Endothelial cell of umbilical vein (primary cell): ENCODE data around the gene AP5S1. TPM values are rescaled to one million over a fixed set of nuclear protein-coding genes. Genes with fewer than 3 reads are reported as not detected.

Experiments used
- Bru-seq: library from RNA; stranded (reverse); fragments of 400-500 nt; gene quantifications from one replicate; lab custom pipeline; 2021; lab: Mats Ljungman, UMichigan
- BruChase-seq, 2 experiments: library from RNA; stranded (reverse); fragments of 400-500 nt; gene quantifications; one replicate each; lab custom pipeline; 2021; lab: Mats Ljungman, UMichigan
- BruUV-seq: library from RNA; stranded (reverse); fragments of 400-500 nt; replicated peaks from 2 replicates; lab custom pipeline; 2021; lab: Mats Ljungman, UMichigan
- CTCF ChIA-PET: fragments of 300-600, 350-600 bp; sonication (Branson Sonifier 250); formaldehyde crosslinking; loops from one replicate; lab custom pipeline; 2021; ENCODE audit warnings: antibody characterized with exemption, inconsistent platforms; lab: Charles Lee
- POLR2A ChIA-PET: fragments of 300-600, 350-600 bp; sonication (Branson Sonifier 250); formaldehyde crosslinking; loops from one replicate; lab custom pipeline; 2021; ENCODE audit warnings: antibody characterized with exemption, inconsistent platforms; lab: Charles Lee
- DNase-seq: peaks from one replicate; pipeline ENCODE4 v3.0.0-alpha.2; 2011; ENCODE audit warnings: low read depth, low spot score
- FAIRE-seq: peaks from 2 replicates; lab custom pipeline; 2011; peaks lifted over from hg19 to GRCh38; lab: Jason Lieb, UNC
- H2AFZ ChIP-seq: 2 replicates; pipeline ENCODE4 v1.6.0; 2012; ENCODE audit warnings: low read depth, low read length, control low read depth, inconsistent platforms
- H3K27ac ChIP-seq: 2 replicates; pipeline ENCODE4 v1.5.1; 2011; ENCODE audit warnings: low read depth, mild to moderate bottlenecking, control low read depth, low read length, moderate library complexity; ENCODE audit not compliant: insufficient read depth
- H3K27me3 ChIP-seq, 2 experiments: 2 replicates each; pipeline versions ENCODE4 v1.6.0 to v1.6.1; 2011; ENCODE audit warnings: low read length in 2 of 2, mixed read lengths in 1 of 2; ENCODE audit not compliant: control insufficient read depth in 2 of 2, insufficient read depth in 2 of 2
- H3K36me3 ChIP-seq, 2 experiments: 2 replicates in 1 of 2; 3 replicates in 1 of 2; pipeline ENCODE4 v1.5.1; 2011; ENCODE audit warnings: low read length in 2 of 2, mild to moderate bottlenecking in 1 of 2, moderate library complexity in 1 of 2; ENCODE audit not compliant: control insufficient read depth in 2 of 2, insufficient read depth in 2 of 2; ENCODE audit errors: extremely low read depth in 1 of 2
- H3K4me1 ChIP-seq: 3 replicates; pipeline ENCODE4 v1.5.1; 2011; ENCODE audit warnings: mild to moderate bottlenecking, low read length; ENCODE audit not compliant: control insufficient read depth, insufficient read depth; ENCODE audit errors: extremely low read depth
- H3K4me2 ChIP-seq: 2 replicates; pipeline ENCODE4 v1.6.1; 2011; ENCODE audit warnings: low read length, control low read depth, mixed read lengths; ENCODE audit not compliant: insufficient read depth
- H3K4me3 ChIP-seq, 3 experiments: fragments of 200-600 bp in 1 of 3; sonication (generic), shearing (Covaris generic) in 1 of 3; replicated peaks in 1 of 3; 2 replicates each; pipeline ENCODE4 v1.5.1; 2011 to 2016; ENCODE audit warnings: control low read depth in 3 of 3, low read length in 3 of 3, mild to moderate bottlenecking in 2 of 3, inconsistent platforms in 1 of 3, low read depth in 1 of 3, moderate library complexity in 1 of 3; ENCODE audit not compliant: insufficient read depth in 1 of 3
- H3K79me2 ChIP-seq: 2 replicates; pipeline ENCODE4 v1.6.0; 2012; ENCODE audit warnings: low read length, inconsistent platforms; ENCODE audit not compliant: control insufficient read depth, insufficient read depth
- H3K9ac ChIP-seq: replicated peaks from 2 replicates; pipeline ENCODE3; 2011; ENCODE audit warnings: low read length, control low read depth; ENCODE audit not compliant: insufficient read depth; ENCODE audit errors: extremely low read depth
- H3K9me1 ChIP-seq: replicated peaks from 3 replicates; pipeline ENCODE4 v1.6.0; 2011; ENCODE audit warnings: mild to moderate bottlenecking, low read length; ENCODE audit not compliant: control insufficient read depth, insufficient read depth; ENCODE audit errors: extremely low read depth
- H3K9me3 ChIP-seq: replicated peaks from 2 replicates; pipeline ENCODE4 v1.5.1; 2012; ENCODE audit warnings: low read length, inconsistent platforms; ENCODE audit not compliant: control insufficient read depth, insufficient read depth
- H4K20me1 ChIP-seq: replicated peaks from 2 replicates; pipeline ENCODE3; 2011; ENCODE audit warnings: mild to moderate bottlenecking, low read length; ENCODE audit not compliant: control insufficient read depth, insufficient read depth; ENCODE audit errors: extremely low read depth
- CTCF ChIP-seq, 2 donors: IDR thresholded peaks; 1 replicate in 1 of 2; 2 replicates in 1 of 2; pipeline ENCODE4 v1.5.1; 2011; ENCODE audit warnings: low read length in 2 of 2, mild to moderate bottlenecking in 2 of 2, moderate library complexity in 2 of 2, control low read depth in 1 of 2, inconsistent platforms in 1 of 2, low read depth in 1 of 2; ENCODE audit not compliant: insufficient read depth in 1 of 2; ENCODE audit errors: extremely low read depth in 1 of 2
- FOS ChIP-seq: IDR thresholded peaks from 2 replicates; pipeline ENCODE4 v1.6.1; 2011; ENCODE audit warnings: mild to moderate bottlenecking, low read length, moderate library complexity, borderline replicate concordance; ENCODE audit not compliant: insufficient read depth
- GATA2 ChIP-seq: IDR thresholded peaks from 2 replicates; pipeline ENCODE4 v1.7.0; 2011; ENCODE audit warnings: low read depth, mild to moderate bottlenecking, moderate library complexity, mixed read lengths, low read length; ENCODE audit not compliant: insufficient read length, insufficient read depth
- JUN ChIP-seq: IDR thresholded peaks from 2 replicates; pipeline ENCODE4 v1.6.1; 2011; ENCODE audit warnings: borderline replicate concordance, low read depth; ENCODE audit not compliant: insufficient read length, insufficient read depth
- MAX ChIP-seq: IDR thresholded peaks from 2 replicates; pipeline ENCODE4 v1.6.1; 2011; ENCODE audit not compliant: insufficient read depth, insufficient read length
- POLR2A ChIP-seq: IDR thresholded peaks from 2 replicates; pipeline ENCODE4 v1.6.1; 2012; ENCODE audit warnings: low read depth, mild to moderate bottlenecking, control low read depth, low read length
- POLR2AphosphoS5 ChIP-seq: IDR thresholded peaks from 2 replicates; pipeline ENCODE4 v1.6.1; 2012; ENCODE audit warnings: low read depth, mild to moderate bottlenecking, control low read depth, low read length, moderate library complexity; ENCODE audit not compliant: insufficient read depth
- dilution Hi-C: fragments of 300-500 bp; cut with MboI; formaldehyde crosslinking; loops from one replicate; pipeline ENCODE4 v1.15.0; 2019; ENCODE audit warnings: low sequenced_read_pairs; ENCODE audit not compliant: extremely low pct_ligation_motif_present
- intact Hi-C: fragments of 100-400 bp; cut with micrococcal nuclease; formaldehyde crosslinking; loops from one replicate; pipeline ENCODE4 v1.10.0; 2022
- long read RNA-seq: library from polyadenylated mRNA; stranded (forward); transcript quantifications from one replicate; pipeline ENCODE4 v2.0.0, GENCODE V29; 2021
- polyA minus RNA-seq, 3 experiments: library from RNA; depleted of rRNA, polyadenylated mRNA; stranded (reverse); fragments of >200 nt; gene quantifications; 1 replicate in 1 of 3; 2 replicates in 2 of 3; pipeline ENCODE4 v1.2.3, GENCODE V29; 2011
- polyA plus RNA-seq, 4 experiments: library from polyadenylated mRNA; depleted of rRNA in 3 of 4; stranded (reverse) in 3 of 4; unstranded in 1 of 4; fragments of >200 nt; gene quantifications; 2 replicates each; pipeline versions ENCODE4 v1.2.1 to v1.2.3, GENCODE V29; 2011 to 2012; ENCODE audit warnings: missing spikeins in 1 of 4
- total RNA-seq: library from RNA; stranded (reverse); gene quantifications from 2 replicates; pipeline ENCODE4 v1.2.3, GENCODE V29; 2021

AP5S1 gene
- total RNA-seq (19.2 and 22.0 TPM in 2 replicates), polyA plus RNA-seq (15.7 and 20.1 TPM in 2 replicates), polyA minus RNA-seq (16.6 and 23.7 TPM in 2 replicates), Bru-seq, nascent RNA (percentile 65 among the genes with signal in this experiment), BruChase-seq, experiment 1, labeled RNA remaining after a 6-hour chase (percentile 79 among the genes with signal in this experiment), BruChase-seq, experiment 2, labeled RNA remaining after a 2-hour chase (percentile 77 among the genes with signal in this experiment)
- polyA plus RNA-seq (2011; cell fraction: cytosol; rRNA removed), result 8.7 and 12.2 TPM in 2 replicates
- 9.3 and 10.6 TPM in 2 replicates for polyA plus RNA-seq (2011; cell fraction: nucleus; rRNA removed)
- polyA plus RNA-seq (2012), result 12.3 and 15.2 TPM in 2 replicates
- polyA minus RNA-seq (2011; cell fraction: cytosol; rRNA and poly(A)+ RNA removed), result 11.7 TPM
- polyA minus RNA-seq (2011; cell fraction: nucleus; rRNA and poly(A)+ RNA removed), result 10.9 and 13.1 TPM in 2 replicates
- long read RNA-seq, full-length matches to known transcripts, result 15 of 37 reads
- long read RNA-seq, partial matches to known transcripts, result 21 of 37 reads
- long read RNA-seq, other reads (novel, unspliced or antisense), result 1 of 37 reads

GRCh38 chr20:3820048-3820900 lies at the start of gene AP5S1:
Gene AP5S1 (plus strand): TSS chr20:3820547. CDS start chr20:3822118, 1,571 bp downstream.
- peak within 1 kb of the TSS; percentile 43 for H2AFZ ChIP-seq
- H3K4me1 ChIP-seq, result peaks cover 7% of the 10 kb centered on the region
- peaks cover 2 to 14% of the 10 kb centered on the region in 2 experiments for H3K36me3 ChIP-seq
- dilution Hi-C loops, result no loop called here
- no peaks in the 10 kb centered on the region for H4K20me1 ChIP-seq
- peak; percentile 96 for FAIRE-seq
- no peaks in the 10 kb centered on the region for H3K9me3 ChIP-seq
- no peaks in the 10 kb centered on the region for H3K9me1 ChIP-seq
- no peaks in the 10 kb centered on the region for H3K27me3 ChIP-seq
- intact Hi-C loops, result loop anchor here (1.0 to 2.0 kb wide), 8 partner anchors 9 to 194 kb away; partner anchors contain the start of genes CDC25B, CENPB, MAVS and PANK2
- H3K27ac ChIP-seq, result peak within 1 kb of the TSS; percentile 84
- CTCF ChIA-PET, result interaction anchor here (0.7 to 5.1 kb wide), 23 partner anchors 9 to 265 kb away, joined by 3 to 214 read pairs (median 5); partner anchors contain the start of genes ADISSP, CDC25B, CENPB and SPEF1
- peaks cover 4% of the 10 kb centered on the region for H3K79me2 ChIP-seq
- BruUV-seq, result TSS peak; percentile 68
- peak; percentile 81 for TF ChIP-seq POLR2A
- TF ChIP-seq MAX, result no peak
- TF ChIP-seq GATA2, result no peak
- TF ChIP-seq CTCF (IDR thresholded peaks at IDR 0.05; ENCODE audit: extremely low read depth in 1 of 2, insufficient read depth in 1 of 2, low read depth in 1 of 2, low read length in 2 of 2), result peak; percentile 92 to 100
- TF ChIP-seq FOS, result no peak
- peak; percentile 49 for TF ChIP-seq JUN
- TF ChIP-seq POLR2AphosphoS5, result peak; percentile 87
- H3K4me2 ChIP-seq, result peak within 1 kb of the TSS; percentile 92
- POLR2A ChIA-PET, result interaction anchor here (0.5 to 1.7 kb wide), 8 partner anchors 15 to 265 kb away, joined by 3 to 5 read pairs (median 4); partner anchors contain the start of gene CDC25B
- peak; percentile 96 for DNase-seq
- peak within 1 kb of the TSS; percentile 50 to 86 (median 55) for H3K4me3 ChIP-seq
- H3K9ac ChIP-seq, result peak within 1 kb of the TSS; percentile 94
